HG03108 (cell line): ENCODE measurements around the gene PEX7.
"Not testable (repeated sequence)": the region's sequence is repeated elsewhere in the genome, so short reads cannot be mapped to it uniquely, and the experiment has no call there.

Source experiments
- ATAC-seq: cut with Tn5 transposase; IDR thresholded peaks from one replicate; pipeline ENCODE4 v1.9.1; 2021; ENCODE audit warnings: moderate library complexity; ENCODE audit not compliant: unreplicated experiment

The PEX7 gene

DNA sequence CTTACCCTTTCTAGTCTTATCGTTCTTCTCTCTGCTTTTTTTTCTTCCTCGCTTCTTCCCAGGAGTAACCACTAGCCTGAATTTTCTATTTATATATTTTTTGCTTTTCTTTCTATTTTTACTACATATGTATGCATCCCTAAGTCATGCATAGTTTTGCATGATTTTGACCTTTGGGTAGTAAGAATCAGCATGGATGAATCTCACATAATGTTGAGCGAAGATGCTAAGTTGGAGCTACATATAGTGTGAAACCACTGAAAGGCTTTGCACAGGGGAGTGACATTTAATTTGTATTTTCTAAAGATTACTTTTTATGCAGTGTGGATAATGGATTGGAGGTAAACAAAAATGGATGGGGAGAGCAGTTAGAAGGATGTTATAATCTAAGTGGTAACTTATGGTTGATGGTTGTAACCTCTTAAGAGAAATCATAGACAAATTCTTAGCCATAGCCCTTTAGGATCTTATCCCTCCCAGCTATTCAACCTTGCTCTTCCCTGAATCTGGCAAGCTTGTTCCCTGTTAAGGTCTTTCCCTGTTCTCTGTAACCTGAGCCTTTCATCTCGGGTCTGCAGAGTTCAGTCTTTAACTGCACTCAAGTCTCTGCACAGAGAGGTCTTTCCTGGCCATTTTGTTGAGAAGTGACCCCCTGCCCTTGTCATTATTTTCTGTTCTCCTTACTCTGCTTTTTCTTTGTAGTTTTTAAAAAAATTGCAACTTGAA, 18.0 kb downstream of the PEX7 start:
- no peak for ATAC-seq

DNA sequence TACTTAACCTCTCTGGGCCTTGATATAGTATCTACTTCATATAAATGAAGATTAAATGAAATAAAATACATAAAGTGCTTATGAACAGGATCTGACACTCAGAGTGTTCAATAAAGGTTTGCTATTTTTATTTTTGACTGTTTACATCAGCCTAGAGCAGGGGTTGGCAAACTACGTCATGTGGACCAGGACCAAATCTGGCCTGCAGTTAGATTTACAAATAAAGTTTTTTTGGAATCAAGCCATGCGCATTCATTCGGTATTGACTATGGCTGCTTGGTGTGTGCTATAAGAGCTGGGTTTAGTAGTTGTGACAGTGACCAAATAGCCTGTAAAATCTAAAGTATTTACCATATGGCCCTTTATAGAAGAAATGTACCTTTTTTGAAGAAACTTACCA, 20.8 kb downstream of the PEX7 start:
- ATAC-seq = no peak

DNA sequence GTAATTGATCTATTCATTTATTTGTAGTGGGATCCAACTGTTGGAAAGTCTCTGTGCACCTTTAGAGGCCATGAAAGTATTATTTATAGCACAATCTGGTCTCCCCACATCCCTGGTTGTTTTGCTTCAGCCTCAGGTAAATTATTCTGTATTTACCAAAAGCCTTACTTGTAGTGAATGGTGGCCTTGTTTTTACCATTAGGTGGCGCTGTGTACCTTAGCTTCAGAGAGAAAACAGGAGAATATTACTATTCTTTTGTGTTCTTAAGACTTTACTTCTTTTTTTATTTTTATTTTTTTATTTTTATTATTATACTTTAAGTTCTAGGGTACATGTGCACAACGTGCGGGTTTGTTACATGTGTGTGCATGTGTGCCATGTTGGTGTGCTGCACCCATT, 23.7 kb downstream of the PEX7 start:
- ATAC-seq = no peak

DNA sequence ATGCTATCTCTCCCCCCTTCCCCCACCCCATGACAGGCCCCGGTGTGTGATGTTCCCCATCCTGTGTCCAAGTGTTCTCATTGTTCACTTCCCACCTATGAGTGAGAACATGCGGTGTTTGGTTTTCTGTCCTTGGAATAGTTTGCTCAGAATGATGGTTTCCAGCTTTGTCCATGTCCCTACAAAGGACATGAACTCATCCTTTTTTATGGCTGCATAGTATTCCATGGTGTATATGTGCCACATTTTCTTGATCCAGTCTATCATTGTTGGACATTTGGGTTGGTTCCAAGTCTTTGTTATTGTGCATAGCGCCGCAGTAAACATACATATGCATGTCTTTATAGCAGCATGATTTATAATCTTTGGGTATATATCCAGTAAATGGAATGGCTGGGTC, 24.1 kb downstream of the PEX7 start:
- not testable (repeated sequence) for ATAC-seq

DNA sequence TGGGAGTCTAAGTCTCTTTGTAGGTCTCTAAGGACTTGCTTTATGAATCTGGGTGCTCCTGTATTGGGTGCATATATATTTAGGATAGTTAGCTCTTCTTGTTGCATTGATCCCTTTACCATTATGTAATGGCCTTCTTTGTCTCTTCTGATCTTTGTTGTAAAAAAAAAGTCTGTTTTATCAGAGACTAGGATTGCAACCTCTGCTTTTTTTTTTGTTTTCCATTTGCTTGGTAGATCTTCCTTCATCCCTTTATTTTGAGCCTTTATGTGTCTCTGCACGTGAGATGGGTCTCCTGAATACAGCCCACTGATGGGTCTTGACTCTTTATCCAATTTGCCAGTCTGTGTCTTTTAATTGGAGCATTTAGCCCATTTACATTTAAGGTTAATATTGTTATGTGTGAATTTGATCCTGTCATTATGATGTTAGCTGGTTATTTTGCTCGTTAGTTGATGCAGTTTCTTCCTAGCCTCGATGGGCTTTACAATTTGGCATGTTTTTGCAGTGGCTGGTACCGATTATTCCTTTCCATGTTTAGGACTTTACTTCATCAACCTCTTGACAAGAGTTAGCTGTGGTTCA, 27.7 kb downstream of the PEX7 start:
- not testable (repeated sequence) for ATAC-seq

DNA sequence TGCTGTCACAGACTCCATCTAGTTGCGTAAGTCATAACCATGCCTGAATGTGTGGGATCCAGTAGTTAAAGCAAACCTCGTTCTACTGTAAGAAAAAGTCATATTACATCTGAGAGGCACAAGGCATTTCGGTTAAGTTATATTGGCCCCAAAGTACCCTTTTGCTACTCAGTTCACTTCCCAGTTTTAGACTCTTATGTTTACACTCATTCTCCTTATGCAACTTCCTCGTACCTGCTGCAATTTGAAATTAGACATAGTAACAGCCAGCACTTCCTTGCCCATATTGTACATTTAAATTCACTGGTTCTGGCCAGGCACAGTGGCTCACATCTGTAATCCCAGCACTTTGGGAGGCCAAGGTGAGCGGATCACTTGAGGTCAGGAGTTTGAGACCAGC, 37.0 kb downstream of the PEX7 start:
- ATAC-seq = no peak

DNA sequence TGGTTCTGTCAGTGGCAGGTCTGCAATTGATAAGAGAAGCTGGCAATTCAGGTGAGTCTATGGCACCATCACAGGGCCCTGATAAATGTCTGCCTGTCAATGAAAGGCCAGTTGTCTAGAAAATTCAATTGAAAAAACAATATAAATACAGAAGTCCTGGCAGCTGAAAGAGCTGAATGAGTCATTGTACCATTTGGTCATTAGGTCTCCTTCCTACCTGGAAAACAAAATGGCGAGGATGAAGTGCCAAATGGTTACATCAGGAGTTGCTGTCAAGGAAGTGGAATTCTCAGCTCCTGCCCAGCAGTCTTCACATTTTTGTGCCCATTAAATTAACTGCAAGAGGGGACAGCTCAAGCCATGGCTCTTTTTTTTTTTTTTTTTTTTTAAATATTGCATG, 37.7 kb downstream of the PEX7 start:
- ATAC-seq = no peak

DNA sequence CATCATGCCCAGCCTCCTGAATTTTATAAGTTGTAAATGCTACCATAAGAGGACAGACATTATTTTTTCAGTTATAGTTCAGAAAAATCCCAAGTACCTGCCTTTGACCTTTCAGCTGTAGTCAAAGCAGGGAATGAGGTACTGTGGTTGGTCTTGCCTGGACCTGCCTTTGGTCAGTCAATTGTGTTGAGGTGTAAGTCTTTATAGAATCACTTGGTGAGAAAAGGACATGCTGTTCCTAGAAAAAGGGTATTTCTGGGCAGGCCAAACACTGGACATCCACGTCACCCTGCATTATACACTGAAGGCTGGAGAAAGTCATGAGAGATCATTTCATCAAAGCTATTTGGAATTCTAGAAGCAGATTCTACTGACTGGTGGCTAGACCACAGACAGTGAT, 40.3 kb downstream of the PEX7 start:
- no peak for ATAC-seq

DNA sequence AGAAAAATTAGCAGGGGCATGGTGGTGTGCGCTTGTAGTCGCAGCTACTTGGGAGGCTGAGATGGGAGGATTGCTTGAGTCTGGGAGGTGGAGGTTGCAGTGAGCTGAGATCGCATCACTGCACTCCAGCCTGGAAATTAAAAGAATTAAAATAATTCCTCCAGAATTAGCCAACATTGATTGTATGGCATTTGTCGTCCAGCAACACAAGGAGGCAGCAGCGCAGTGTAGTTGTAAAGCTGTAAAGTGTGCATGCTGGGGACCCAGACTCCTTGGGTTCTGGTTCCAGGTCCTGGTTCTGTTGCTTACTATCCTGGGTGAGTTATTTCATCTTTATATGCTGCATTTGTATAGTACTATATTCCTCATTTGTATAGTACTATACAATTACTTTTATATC, 41.4 kb downstream of the PEX7 start:
- no peak for ATAC-seq

DNA sequence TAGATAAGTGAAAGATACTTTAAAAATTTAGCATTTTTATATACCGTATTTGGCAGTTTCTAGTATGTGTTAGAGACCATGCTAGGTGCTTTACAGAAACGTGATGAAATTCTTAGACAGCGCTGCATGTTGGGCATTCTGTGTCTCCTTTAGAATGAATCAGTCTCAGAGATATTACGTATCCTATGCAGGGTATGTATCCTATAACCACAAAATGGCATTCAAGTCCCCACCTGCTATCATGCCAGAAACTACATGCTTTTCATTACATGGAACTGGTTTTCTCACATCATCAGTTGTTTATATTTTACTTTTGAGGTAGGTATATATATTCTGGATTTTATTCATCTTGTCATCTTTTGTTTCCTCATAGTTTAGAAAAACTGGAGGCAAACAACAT, 42.3 kb downstream of the PEX7 start:
- no peak for ATAC-seq

DNA sequence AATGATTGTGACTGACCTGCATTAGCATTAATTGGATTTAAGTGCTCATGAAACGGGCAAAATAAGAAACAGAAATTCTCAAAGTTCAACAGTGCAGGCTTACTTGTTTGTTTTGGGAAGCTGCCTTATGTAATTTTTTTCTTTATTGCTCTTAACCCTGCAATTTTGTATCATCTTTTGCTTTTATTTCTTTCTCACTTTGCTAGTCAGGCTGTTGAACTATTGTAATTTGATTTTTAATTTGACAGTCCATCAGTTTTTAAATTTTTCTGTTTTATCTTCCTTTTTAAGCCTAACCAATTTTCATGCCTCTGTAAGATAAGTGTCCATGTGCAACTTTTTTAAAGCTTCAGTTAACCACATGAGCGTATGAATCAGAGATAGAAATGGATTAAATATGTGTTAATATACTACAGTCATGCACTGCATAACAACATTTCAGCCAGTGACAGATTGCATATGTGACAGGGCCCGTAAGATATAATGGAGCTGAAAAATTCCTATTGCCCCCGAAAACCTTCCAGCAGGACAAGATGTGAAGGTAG, 44.6 kb downstream of the PEX7 start:
- no peak for ATAC-seq

DNA sequence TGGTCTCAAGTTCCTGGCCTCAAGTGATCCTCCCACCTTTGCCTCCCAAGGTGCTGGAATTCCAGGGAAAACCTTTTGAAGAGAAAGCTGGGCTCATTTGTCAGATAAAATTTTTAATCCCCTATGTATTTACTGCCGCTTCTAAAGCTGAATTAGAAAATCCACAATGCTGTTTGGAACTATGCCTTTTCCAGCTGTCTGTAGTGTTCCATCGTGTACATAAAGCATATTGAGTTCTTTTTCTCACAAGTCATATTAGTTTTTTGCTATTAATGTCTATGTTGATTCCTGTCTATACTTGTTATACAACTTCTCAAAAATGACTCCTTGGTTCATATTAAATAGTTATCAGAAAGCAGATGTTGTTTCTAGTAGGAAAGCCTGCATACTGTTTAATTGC, 47.1 kb downstream of the PEX7 start:
- ATAC-seq = no peak

DNA sequence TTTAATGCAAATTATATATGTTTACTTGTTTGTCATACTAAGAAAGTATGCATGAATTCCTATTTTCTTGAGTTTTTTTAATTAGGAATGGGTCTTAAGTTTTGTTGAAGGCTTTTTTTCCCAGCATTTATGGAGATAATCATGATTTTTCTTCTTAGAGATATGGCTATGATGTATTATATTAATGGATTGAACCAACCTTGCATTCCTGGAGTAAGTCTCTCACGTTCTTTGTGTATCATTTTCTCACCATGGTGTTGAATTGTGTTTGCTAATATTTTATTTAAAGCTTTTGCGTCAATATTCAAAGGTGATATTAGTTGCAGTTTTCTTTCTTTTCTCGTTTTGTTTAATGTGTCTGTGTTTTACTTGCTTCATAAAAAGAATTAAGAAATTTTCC, 51.4 kb downstream of the PEX7 start:
- no peak for ATAC-seq

DNA sequence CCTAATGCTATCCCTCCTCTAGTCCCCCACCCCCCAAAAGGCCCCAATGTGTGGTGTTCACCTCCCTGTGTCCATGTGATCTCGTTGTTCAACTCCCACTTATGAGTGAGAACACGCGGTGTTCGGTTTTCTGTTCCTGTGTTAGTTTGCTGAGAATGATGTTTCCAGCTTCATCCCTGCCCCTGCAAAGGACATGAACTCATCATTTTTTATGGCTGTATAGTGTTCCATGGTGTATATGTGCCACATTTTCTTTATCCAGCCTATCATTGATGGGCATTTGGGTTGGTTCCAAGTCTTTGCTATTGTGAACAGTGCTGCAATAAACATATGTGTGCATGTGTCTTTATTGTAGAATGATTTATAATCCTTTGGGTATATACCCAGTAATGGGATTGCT, 54.1 kb downstream of the PEX7 start:
- ATAC-seq = not testable (repeated sequence)

DNA sequence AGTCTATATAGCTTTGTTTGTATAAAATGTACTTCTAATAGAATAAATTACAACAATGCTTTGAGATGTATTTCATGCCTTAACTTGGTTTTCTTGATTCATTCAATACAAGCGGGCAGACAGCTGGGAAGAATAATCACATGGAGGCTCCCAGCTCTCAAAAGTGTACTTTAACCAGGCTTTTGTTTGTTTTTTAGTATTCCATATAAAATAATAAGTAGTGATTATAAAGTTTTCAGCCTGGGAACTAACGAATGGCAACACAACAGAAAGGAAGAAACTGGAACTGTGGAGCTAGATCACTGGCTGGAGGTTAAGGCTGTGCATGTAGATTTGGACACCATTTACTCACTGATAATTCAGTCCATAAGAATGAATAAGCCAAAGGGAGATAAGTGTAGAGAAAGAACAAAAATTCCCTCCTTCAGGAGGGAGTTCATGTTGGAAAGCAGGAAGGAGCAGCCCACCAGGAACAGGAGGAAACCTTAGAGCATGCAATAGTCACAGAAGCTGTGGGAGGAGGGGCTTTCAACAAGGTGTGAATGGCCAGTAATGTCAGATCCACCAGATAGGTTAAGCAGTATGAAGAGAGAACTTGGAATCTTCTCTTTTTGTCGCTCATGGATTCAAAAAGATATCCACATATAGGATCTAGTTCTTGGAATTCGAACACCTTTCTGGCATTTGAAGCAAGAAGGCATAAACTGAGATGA, 58.5 kb downstream of the PEX7 start:
- ATAC-seq = no peak

DNA sequence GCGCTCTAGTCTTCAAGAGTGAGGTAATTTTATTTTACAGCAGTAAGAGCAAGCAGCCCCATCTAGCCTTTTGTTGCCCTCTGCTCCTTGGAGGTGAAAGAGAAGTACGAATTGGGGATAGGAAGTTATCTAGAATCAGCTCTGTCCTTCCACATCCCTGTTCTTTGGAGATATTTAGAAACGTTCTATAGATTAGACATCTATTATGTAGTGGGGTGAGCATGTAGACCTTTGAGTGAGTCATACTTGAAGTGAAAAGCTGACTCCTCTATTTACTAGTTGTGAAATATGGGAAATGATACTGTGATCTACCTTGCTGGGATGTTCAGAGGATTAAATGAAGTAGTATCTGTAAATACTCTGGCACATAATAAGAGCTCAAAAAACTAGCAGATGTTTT, 63.7 kb downstream of the PEX7 start:
- no peak for ATAC-seq

DNA sequence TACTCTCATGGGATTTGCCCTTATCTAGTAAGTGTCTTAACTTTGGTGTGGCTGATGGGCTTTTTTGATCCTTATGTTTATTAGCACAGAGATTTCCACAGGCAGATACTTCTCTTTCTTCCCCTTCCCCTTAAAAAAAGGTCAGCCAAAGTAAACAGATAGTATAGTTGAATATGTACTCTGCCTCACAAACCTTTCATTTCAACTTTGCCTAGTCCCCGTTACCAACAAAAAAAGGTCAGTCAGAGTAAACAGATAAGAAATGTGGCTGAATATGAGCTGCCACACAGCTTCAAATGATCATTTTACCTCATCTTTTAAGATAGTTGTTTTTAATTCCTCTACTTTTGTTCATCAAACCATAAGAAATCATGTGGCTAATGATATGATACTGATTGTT, 65.6 kb downstream of the PEX7 start:
- no peak for ATAC-seq

DNA sequence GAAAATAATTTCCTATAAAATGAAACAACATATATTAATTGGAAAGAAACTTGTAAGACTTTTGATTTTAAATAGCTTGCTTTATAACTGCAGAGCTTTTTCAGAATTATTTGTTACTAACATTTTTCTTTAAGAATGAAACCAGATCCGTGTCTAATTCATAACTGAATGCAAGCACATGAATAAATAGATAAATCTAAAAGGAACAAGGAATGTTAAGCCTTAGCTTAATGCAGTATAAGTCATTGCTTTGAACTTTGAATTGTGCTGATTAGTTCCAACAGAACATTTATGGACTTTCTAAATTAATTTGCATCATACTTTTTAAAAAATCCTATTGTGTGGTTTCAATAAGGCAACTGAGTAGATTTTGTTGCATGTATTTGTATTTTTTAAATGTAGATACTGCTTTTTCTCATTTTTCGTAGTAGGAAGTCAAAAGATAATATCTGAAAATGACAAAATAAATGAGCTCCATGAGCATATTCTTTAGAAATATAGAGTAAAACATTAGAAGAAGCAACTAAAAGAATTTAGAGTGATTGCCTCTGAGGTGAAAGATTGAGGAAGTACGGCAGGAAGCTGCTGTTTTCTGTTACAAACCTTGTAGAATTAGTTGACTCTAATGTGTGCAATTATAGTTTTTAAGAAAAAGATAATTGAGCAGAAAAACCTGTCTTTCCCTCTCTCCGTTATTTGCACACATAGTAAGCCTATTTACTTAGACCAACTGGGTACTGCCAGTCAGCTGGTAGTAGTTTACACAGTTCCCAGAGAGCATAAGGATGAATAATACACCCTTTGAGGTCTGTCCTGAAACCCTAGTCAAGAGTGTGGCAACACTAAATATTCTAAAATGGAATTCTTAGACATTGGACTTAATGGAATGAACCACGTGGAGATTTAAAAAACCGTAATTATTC, 67.1 kb downstream of the PEX7 start:
- ATAC-seq = no peak

DNA sequence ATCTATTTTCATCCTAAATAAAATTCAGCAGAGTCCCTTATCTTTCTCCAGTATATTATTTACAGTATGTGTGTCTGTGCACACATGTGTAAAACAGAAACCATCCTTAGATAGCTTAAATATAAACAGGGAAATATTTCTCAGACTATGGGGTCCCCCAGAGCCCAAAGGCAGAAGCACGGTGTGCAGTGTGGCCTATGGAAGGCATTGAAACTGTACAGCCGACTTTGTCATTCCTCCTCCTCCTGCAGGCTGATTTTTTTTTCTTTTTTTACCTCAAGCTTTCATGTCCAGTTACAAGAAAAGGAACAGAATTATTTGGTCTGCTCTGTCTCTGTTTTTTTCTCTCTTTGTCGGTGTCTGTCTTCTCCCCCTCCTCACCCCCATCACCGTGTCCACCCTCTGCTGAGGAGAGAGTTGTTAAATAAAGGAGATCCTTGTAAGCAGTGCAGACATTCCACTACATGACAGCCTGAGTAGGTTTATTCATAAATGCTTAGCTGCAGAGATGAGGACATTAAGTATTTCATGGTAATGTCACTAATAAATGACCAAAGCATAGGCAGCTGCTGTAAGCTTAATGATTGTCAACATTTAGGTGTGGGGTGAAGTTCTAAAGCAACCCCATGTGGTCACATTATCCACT, 67.9 kb downstream of the PEX7 start:
- ATAC-seq = no peak

DNA sequence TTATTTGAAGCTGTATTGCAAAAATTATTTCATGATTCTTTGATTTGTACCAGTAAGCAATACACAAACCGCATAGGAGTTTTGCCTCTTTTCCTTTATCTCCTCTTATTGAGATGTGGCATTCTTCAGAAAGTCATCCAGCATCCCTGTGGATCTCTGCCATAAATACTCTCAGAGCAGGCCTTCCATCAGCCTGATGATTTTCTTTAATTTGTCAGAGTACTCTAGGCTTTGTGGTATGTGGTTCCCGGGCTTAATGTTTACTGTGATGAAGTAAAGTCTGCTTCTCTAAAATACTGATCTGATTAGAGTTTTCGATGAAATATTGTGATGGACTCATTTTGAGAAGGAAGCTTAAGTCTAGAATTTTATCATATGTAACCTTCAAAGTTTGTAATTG, 68.6 kb downstream of the PEX7 start:
- ATAC-seq = no peak

DNA sequence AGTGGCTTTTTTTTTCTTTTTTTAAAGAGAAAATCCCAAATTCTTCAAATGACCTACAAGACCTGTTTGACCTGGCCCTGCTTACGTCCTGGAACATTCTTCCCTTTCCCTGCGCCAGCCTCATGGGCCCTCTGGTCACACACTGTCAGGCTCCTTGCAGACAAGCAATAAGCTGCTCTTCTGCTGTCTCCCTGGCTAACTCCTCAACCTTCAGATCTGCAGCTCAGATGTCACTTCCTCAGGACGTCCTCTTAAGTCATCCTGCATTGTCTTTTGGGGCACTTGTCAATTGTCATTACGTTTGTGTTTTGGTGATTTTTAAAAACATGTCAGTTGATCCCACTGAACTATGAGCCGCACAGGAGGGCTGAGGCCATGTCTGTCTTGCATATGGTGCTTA, 70.8 kb downstream of the PEX7 start:
- no peak for ATAC-seq
